Measurements from ENCODE around the gene RUNX2. TPM values are rescaled to one million over a fixed set of nuclear protein-coding genes. Genes with fewer than 3 reads are reported as not detected.

RUNX2 gene
- total and polyA plus RNA-seq, 9 of the 15 experiments (the other 6 are each of a cell fraction or from before 2014, with no cell fraction given) = 0.29 to 1.00 (median 0.43) TPM

- intact Hi-C loops (cut with micrococcal nuclease) (no loop called here), in situ Hi-C loops (cut with MboI) (no loop called here)
- no peak overlapping the region for H3K4me3 ChIP-seq
- no peak overlapping the region for H3K9ac ChIP-seq (ENCODE audit: insufficient read depth in 1 of 2, low read depth in 2 of 2, low read length in 2 of 2)
- H2AFZ ChIP-seq (ENCODE audit: low read depth, low read length) = no peak overlapping the region
- no peaks in the 10 kb centered on the region for H3K9me1 ChIP-seq (ENCODE audit: control insufficient read depth, insufficient read depth, low read length)
- ATAC-seq = no peak
- peaks cover 20 to 33% of the 10 kb centered on the region in 2 experiments for H3K27me3 ChIP-seq (ENCODE audit: control insufficient read depth in 2 of 2, insufficient read depth in 2 of 2, low read length in 2 of 2)
- H3K4me2 ChIP-seq (ENCODE audit: insufficient read depth, low read length) = no peak overlapping the region
- BruUV-seq (replicated peaks) = no TSS peak
- H4K20me1 ChIP-seq (replicated peaks; ENCODE audit: control insufficient read depth, insufficient read depth, low read length) = no peaks in the 10 kb centered on the region
- no peaks in the 10 kb centered on the region for H3K79me2 ChIP-seq (ENCODE audit: control insufficient read depth, insufficient read depth, low read length)
- POLR2A ChIA-PET = interaction anchor here (1.2 kb wide), 1 partner anchor 8 kb away, joined by 3 read pairs; no protein-coding TSS in a partner anchor
- DNase-seq (ENCODE audit: extremely low read depth in 1 of 4, low spot score in 3 of 4) = no peak
- 0% methylated on average over 5 of the region's 5 CpGs for WGBS (ENCODE audit: insufficient coverage, low coverage, missing lambda C conversion rate)
- CTCF ChIA-PET (ENCODE audit: low intra/inter-chr PET ratio) = no interaction called here
- H3K36me3 ChIP-seq (ENCODE audit: control insufficient read depth, insufficient read depth, low read length) = no peaks in the 10 kb centered on the region
- no peaks in the 10 kb centered on the region for H3K9me3 ChIP-seq (replicated peaks; ENCODE audit: control insufficient read depth, insufficient read depth, low read depth, low read length)
- FAIRE-seq = no peak
- TF ChIP-seq NFIC (IDR thresholded peaks at IDR 0.05) = no peak
- TF ChIP-seq CBFA2T3 (IDR thresholded peaks at IDR 0.05) = 0 out of 2 replicates have a peak, but pooled peaks have one; percentile 15
- no peak for TF ChIP-seq ILF3 (IDR thresholded peaks at IDR 0.05; ENCODE audit: borderline replicate concordance)
- no peak overlapping the region for H3K27ac ChIP-seq (ENCODE audit: extremely low read depth, low read depth, low read length)
- H3K4me1 ChIP-seq (replicated peaks in 1 of 2; ENCODE audit: control insufficient read depth in 2 of 2, insufficient read depth in 2 of 2, low read length in 2 of 2) = peaks cover 0 to 9% of the 10 kb centered on the region in 2 experiments; a peak in 1 of 5 replicates
These were observed 330.8 kb downstream of the RUNX2 start for GRCh38 chr6:45658958-45659357.

- no peaks in the 10 kb centered on the region for H3K36me3 ChIP-seq (ENCODE audit: control insufficient read depth, insufficient read depth, low read length)
- no peak overlapping the region for H3K27ac ChIP-seq (ENCODE audit: extremely low read depth, low read depth, low read length)
- no TSS peak for BruUV-seq (replicated peaks)
- CTCF ChIA-PET (ENCODE audit: low intra/inter-chr PET ratio) = no interaction called here
- FAIRE-seq (no peak), ATAC-seq (no peak), DNase-seq (ENCODE audit: extremely low read depth in 1 of 4, low spot score in 3 of 4) (no peak)
- H3K4me2 ChIP-seq (ENCODE audit: insufficient read depth, low read length) = no peak overlapping the region
- H3K9me1 ChIP-seq (ENCODE audit: control insufficient read depth, insufficient read depth, low read length) = no peaks in the 10 kb centered on the region
- H3K9me3 ChIP-seq (replicated peaks; ENCODE audit: control insufficient read depth, insufficient read depth, low read depth, low read length) = no peaks in the 10 kb centered on the region
- in situ Hi-C loops (cut with MboI) (no loop called here), intact Hi-C loops (cut with micrococcal nuclease) (no loop called here)
- no peaks in the 10 kb centered on the region for H3K79me2 ChIP-seq (ENCODE audit: control insufficient read depth, insufficient read depth, low read length)
- H3K4me1 ChIP-seq (replicated peaks in 1 of 2; ENCODE audit: control insufficient read depth in 2 of 2, insufficient read depth in 2 of 2, low read length in 2 of 2) = peaks cover 0 to 9% of the 10 kb centered on the region in 2 experiments; a peak in 1 of 5 replicates
- peaks cover 30 to 54% of the 10 kb centered on the region in 2 experiments for H3K27me3 ChIP-seq (ENCODE audit: control insufficient read depth in 2 of 2, insufficient read depth in 2 of 2, low read length in 2 of 2)
- no peak overlapping the region for H2AFZ ChIP-seq (ENCODE audit: low read depth, low read length)
- POLR2A ChIA-PET = no interaction called here
- H3K4me3 ChIP-seq = no peak overlapping the region
- 1% methylated on average over 5 of the region's 5 CpGs for WGBS (ENCODE audit: insufficient coverage, low coverage, missing lambda C conversion rate)
- no peaks in the 10 kb centered on the region for H4K20me1 ChIP-seq (replicated peaks; ENCODE audit: control insufficient read depth, insufficient read depth, low read length)
- H3K9ac ChIP-seq (ENCODE audit: insufficient read depth in 1 of 2, low read depth in 2 of 2, low read length in 2 of 2) = no peak overlapping the region
- TF ChIP-seq NFIC (IDR thresholded peaks at IDR 0.05) (no peak), ZBTB34 (CRISPR knock-in tag; IDR thresholded peaks at IDR 0.05) (no peak), TBL1XR1 (IDR thresholded peaks at IDR 0.05; ENCODE audit: low read length in 2 of 2) (no peak), CHAMP1 (IDR thresholded peaks at IDR 0.05) (no peak), ZBTB33 (CRISPR knock-in tag; IDR thresholded peaks at IDR 0.05) (no peak), BRF1 (IDR thresholded peaks at IDR 0.05; ENCODE audit: borderline replicate concordance, extremely low read depth, insufficient read length) (no peak), ZNF766 (CRISPR knock-in tag; conservative IDR thresholded peaks at IDR 0.05) (no peak), CCNT2 (IDR thresholded peaks at IDR 0.05; ENCODE audit: borderline replicate concordance, extremely low read depth, insufficient read length, low read depth, low read length) (no peak)
These were observed 333.5 kb downstream of the RUNX2 start for GRCh38 chr6:45661661-45662060.

All from K562 (cell line).